ENCODE data around the gene ADAP2. TPM values are rescaled to one million over a fixed set of nuclear protein-coding genes. Genes with fewer than 3 reads are reported as not detected.
A peak's percentile ranks its signal among the peaks of the same experiment; 100 is the strongest.
"Not testable (repeated sequence)": the region's sequence is repeated elsewhere in the genome, so short reads cannot be mapped to it uniquely, and the experiment has no call there.

Gene ADAP2
- total RNA-seq, 2 experiments from 2014 or later, result 1.4 to 2.6 TPM

GRCh38 chr17:30970831-30971567 lies 49.3 kb downstream of the ADAP2 start, which contains the start of gene RNF135:
Gene RNF135 (plus strand): TSS chr17:30971039. CDS start chr17:30971074, 35 bp downstream.
- intact Hi-C loops (cut with micrococcal nuclease; ENCODE audit: unreplicated experiment), result no loop called here
- H3K36me3 ChIP-seq (ENCODE audit: insufficient read depth, low read length), result no peaks in the 10 kb centered on the region
- DNase-seq (ENCODE audit: low spot score), result no peak
- H3K4me3 ChIP-seq (ENCODE audit: low read depth, low read length, poor library complexity, severe bottlenecking), result peak within 1 kb of the TSS; percentile 37
- H3K4me2 ChIP-seq (ENCODE audit: low read length), result peak within 1 kb of the TSS; percentile 72
- H3K79me2 ChIP-seq (ENCODE audit: insufficient read depth, low read depth, low read length), result no peaks in the 10 kb centered on the region
- TF ChIP-seq EZH2phosphoT487 (IDR thresholded peaks at IDR 0.05; ENCODE audit: borderline replicate concordance, low read depth, low read length), result no peak
- TF ChIP-seq CTCF (conservative IDR thresholded peaks at IDR 0.05; ENCODE audit: low read length), result no peak
- peaks cover 9% of the 10 kb centered on the region; the same call in 1 of the 2 replicates for H3K9me3 ChIP-seq (ENCODE audit: low read length)
- CTCF ChIA-PET (ENCODE audit: unreplicated experiment), result interaction anchor here (1.4 kb wide), 1 partner anchor 10 kb away, joined by 4 read pairs; no protein-coding TSS in a partner anchor
- H2AFZ ChIP-seq (ENCODE audit: low read length), result peak within 1 kb of the TSS; percentile 20; the same call in 1 of the 2 replicates
- no peaks in the 10 kb centered on the region for H3K9me2 ChIP-seq (ENCODE audit: insufficient read depth, low read length)
- no peak within 1 kb of the TSS for H3K27ac ChIP-seq (ENCODE audit: low read depth, low read length, poor library complexity, severe bottlenecking)
- POLR2A ChIA-PET, result interaction anchor here (0.7 kb wide), 1 partner anchor 23 kb away, joined by 4 read pairs; no protein-coding TSS in a partner anchor
- peaks cover 34% of the 10 kb centered on the region for H3K4me1 ChIP-seq (ENCODE audit: insufficient read depth, low read length, poor library complexity, severe bottlenecking)
- BruUV-seq (replicated peaks), result no TSS peak
- no peaks in the 10 kb centered on the region for H4K20me1 ChIP-seq (ENCODE audit: insufficient read depth, low read length)

- Histone ChIP-seq H3K9me3 (ENCODE audit: low read length) (peaks cover 9% of the 10 kb centered on the region; the same call in 1 of the 2 replicates), H2AFZ (ENCODE audit: low read length) (no peak overlapping the region), H3K9me2 (ENCODE audit: insufficient read depth, low read length) (no peaks in the 10 kb centered on the region), H3K4me3 (ENCODE audit: low read depth, low read length, poor library complexity, severe bottlenecking) (no peak overlapping the region), H3K4me2 (ENCODE audit: low read length) (no peak overlapping the region), H3K27ac (ENCODE audit: low read depth, low read length, poor library complexity, severe bottlenecking) (no peak overlapping the region), H3K79me2 (ENCODE audit: insufficient read depth, low read depth, low read length) (no peaks in the 10 kb centered on the region), H3K4me1 (ENCODE audit: insufficient read depth, low read length, poor library complexity, severe bottlenecking) (peaks cover 17% of the 10 kb centered on the region), H3K36me3 (ENCODE audit: insufficient read depth, low read length) (no peaks in the 10 kb centered on the region), H4K20me1 (ENCODE audit: insufficient read depth, low read length) (no peaks in the 10 kb centered on the region)
- no TSS peak for BruUV-seq (replicated peaks)
- intact Hi-C loops (cut with micrococcal nuclease; ENCODE audit: unreplicated experiment), result no loop called here
- ChIA-PET POLR2A (interaction anchor here (0.5 to 0.7 kb wide), 2 partner anchors 12 to 391 kb away, joined by 3 read pairs; no protein-coding TSS in a partner anchor), CTCF (ENCODE audit: unreplicated experiment) (no interaction called here)
- TF ChIP-seq CTCF (conservative IDR thresholded peaks at IDR 0.05; ENCODE audit: low read length) (no peak), EZH2phosphoT487 (IDR thresholded peaks at IDR 0.05; ENCODE audit: borderline replicate concordance, low read depth, low read length) (no peak)
- no peak for DNase-seq (ENCODE audit: low spot score)
These were observed 53.5 kb downstream of the ADAP2 start for GRCh38 chr17:30975042-30975820.

GRCh38 chr17:30979919-30980318 lies 58.2 kb downstream of the ADAP2 start:
- H3K4me3 ChIP-seq (ENCODE audit: low read depth, low read length, poor library complexity, severe bottlenecking); H4K20me1 ChIP-seq (ENCODE audit: insufficient read depth, low read length); H3K79me2 ChIP-seq (ENCODE audit: insufficient read depth, low read depth, low read length); BruUV-seq (replicated peaks); DNase-seq (ENCODE audit: low spot score); H3K9me3 ChIP-seq (ENCODE audit: low read length); intact Hi-C loops (cut with micrococcal nuclease; ENCODE audit: unreplicated experiment); H2AFZ ChIP-seq (ENCODE audit: low read length); H3K4me2 ChIP-seq (ENCODE audit: low read length); H3K9me2 ChIP-seq (ENCODE audit: insufficient read depth, low read length); H3K4me1 ChIP-seq (ENCODE audit: insufficient read depth, low read length, poor library complexity, severe bottlenecking); H3K27ac ChIP-seq (ENCODE audit: low read depth, low read length, poor library complexity, severe bottlenecking); H3K36me3 ChIP-seq (ENCODE audit: insufficient read depth, low read length); POLR2A ChIA-PET; CTCF ChIA-PET (ENCODE audit: unreplicated experiment): not testable (repeated sequence)
